Trophoblast cell (in vitro differentiated cells and primary cell): ENCODE data around the gene ENG.

Experiments
- DNase-seq, 2 donors: peaks; one replicate each; pipeline ENCODE4 v3.0.0-alpha.2; 2016
- H2AFZ ChIP-seq: 2 replicates; pipeline ENCODE4 v1.6.1; 2013; ENCODE audit warnings: low read length, moderate library complexity, mild to moderate bottlenecking; ENCODE audit not compliant: insufficient read depth, poor library complexity
- H2AK5ac ChIP-seq: 2 replicates; pipeline ENCODE4 v1.6.1; 2013; ENCODE audit warnings: mild to moderate bottlenecking, low read length
- H2BK120ac ChIP-seq: 2 replicates; pipeline ENCODE4 v1.6.1; 2013; ENCODE audit warnings: low read length, mild to moderate bottlenecking, moderate library complexity; ENCODE audit not compliant: insufficient read depth, poor library complexity
- H2BK12ac ChIP-seq: 2 replicates; pipeline ENCODE4 v1.6.1; 2013; ENCODE audit warnings: mild to moderate bottlenecking, low read length, moderate library complexity
- H2BK5ac ChIP-seq: 2 replicates; pipeline ENCODE4 v1.6.1; 2013; ENCODE audit warnings: low read length, low read depth, moderate library complexity, mild to moderate bottlenecking; ENCODE audit not compliant: poor library complexity
- H3K14ac ChIP-seq: 2 replicates; pipeline ENCODE4 v1.6.1; 2013; ENCODE audit warnings: mild to moderate bottlenecking, low read length
- H3K18ac ChIP-seq: 2 replicates; pipeline ENCODE4 v1.6.1; 2013; ENCODE audit warnings: mild to moderate bottlenecking, low read length
- H3K23ac ChIP-seq: 2 replicates; pipeline ENCODE4 v1.6.1; 2013; ENCODE audit warnings: low read length
- H3K27ac ChIP-seq: 2 replicates; pipeline ENCODE4 v1.5.1; 2013; ENCODE audit warnings: low read depth, mild to moderate bottlenecking, inconsistent platforms, low read length, moderate library complexity
- H3K27me3 ChIP-seq: 2 replicates; pipeline ENCODE4 v1.6.1; 2013; ENCODE audit warnings: inconsistent platforms, mild to moderate bottlenecking, low read length, moderate library complexity; ENCODE audit not compliant: insufficient read depth
- H3K36me3 ChIP-seq, 2 experiments: 1 replicate in 1 of 2; 2 replicates in 1 of 2; pipeline ENCODE4 v1.6.1; 2013; ENCODE audit warnings: low read length in 2 of 2, mild to moderate bottlenecking in 2 of 2, moderate library complexity in 1 of 2; ENCODE audit not compliant: insufficient read depth in 2 of 2, control insufficient read depth in 1 of 2
- H3K4ac ChIP-seq: 2 replicates; pipeline ENCODE4 v1.6.1; 2013; ENCODE audit warnings: low read depth, mild to moderate bottlenecking, low read length, moderate library complexity
- H3K4me1 ChIP-seq, 2 experiments: 1 replicate in 1 of 2; 2 replicates in 1 of 2; pipeline ENCODE4 v1.6.1; 2013; ENCODE audit warnings: low read length in 2 of 2, mild to moderate bottlenecking in 2 of 2, moderate library complexity in 1 of 2; ENCODE audit not compliant: insufficient read depth in 2 of 2, control insufficient read depth in 1 of 2
- H3K4me2 ChIP-seq: 2 replicates; pipeline ENCODE4 v1.6.1; 2013; ENCODE audit warnings: inconsistent platforms, mild to moderate bottlenecking, low read length, moderate library complexity
- H3K4me3 ChIP-seq: 2 replicates; pipeline ENCODE4 v1.5.1; 2013; ENCODE audit warnings: mild to moderate bottlenecking, low read depth, low read length, inconsistent platforms
- H3K79me1 ChIP-seq: one replicate; pipeline ENCODE4 v1.6.1; 2013; ENCODE audit warnings: low read length
- H3K79me2 ChIP-seq: 2 replicates; pipeline ENCODE4 v1.6.1; 2013; ENCODE audit warnings: low read length, mild to moderate bottlenecking; ENCODE audit not compliant: control insufficient read depth, insufficient read depth, poor library complexity
- H3K9ac ChIP-seq: 2 replicates; pipeline ENCODE4 v1.6.1; 2013; ENCODE audit warnings: mild to moderate bottlenecking, low read length
- H3K9me3 ChIP-seq: 2 replicates; pipeline ENCODE4 v1.6.1; 2013; ENCODE audit warnings: low read depth, mild to moderate bottlenecking, control low read depth, inconsistent platforms, low read length; ENCODE audit not compliant: insufficient read depth
- H4K12ac ChIP-seq: 2 replicates; pipeline ENCODE4 v1.6.1; 2013; ENCODE audit warnings: low read depth, mild to moderate bottlenecking, low read length, moderate library complexity
- H4K8ac ChIP-seq: 2 replicates; pipeline ENCODE4 v1.6.1; 2013; ENCODE audit warnings: low read depth, mild to moderate bottlenecking, low read length, moderate library complexity
- H4K91ac ChIP-seq: one replicate; pipeline ENCODE4 v1.6.1; 2013; ENCODE audit warnings: low read depth, mild to moderate bottlenecking, low read length, moderate library complexity
- WGBS: extraction: QIAGEN DNeasy Blood & Tissue Kit; methylation state at CpG from one replicate; pipeline ENCODE4 v1.1.7; 2013; ENCODE audit warnings: missing lambda C conversion rate; ENCODE audit not compliant: insufficient read length, insufficient coverage; ENCODE audit errors: extremely low coverage; 5-methylcytosine and 5-hydroxymethylcytosine counted together

The ENG gene

DNA sequence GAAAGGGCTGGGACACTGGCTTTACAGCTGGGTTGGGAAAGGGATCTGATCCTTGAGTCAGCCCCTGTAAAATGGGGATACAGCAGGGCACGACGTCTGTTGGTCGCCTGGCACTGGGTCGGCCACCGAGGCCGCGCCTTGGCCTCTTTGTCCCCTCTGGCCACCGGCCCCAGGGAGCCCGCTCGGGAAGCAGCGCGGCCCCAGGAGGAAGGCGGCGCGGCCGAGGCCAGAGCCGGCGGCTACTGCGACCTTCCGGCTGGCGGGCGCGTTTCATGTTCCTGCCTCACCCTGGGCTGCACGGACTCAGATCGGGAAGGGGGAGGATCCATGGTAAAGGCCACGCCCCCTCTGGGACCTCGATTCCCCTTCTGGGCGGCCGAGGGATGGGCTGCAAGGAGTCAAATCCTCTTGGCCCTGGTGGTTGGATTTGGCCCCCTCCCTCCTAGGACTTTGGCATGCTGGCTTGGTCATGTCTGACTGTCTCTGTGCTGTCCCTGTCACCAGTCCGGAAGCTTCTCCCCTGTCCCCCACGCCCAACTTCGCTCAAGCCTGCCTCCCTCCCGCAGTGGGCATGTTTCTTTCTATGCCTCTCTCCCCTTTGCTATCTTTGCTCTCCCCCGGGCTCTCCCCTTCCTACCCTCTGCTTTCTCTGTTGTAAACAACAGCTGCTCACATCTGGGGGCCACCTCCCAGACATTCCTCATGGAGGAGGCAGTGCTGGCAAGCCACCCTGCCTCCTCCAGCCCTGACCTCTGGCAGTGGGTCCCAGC is 26.0 kb downstream of the ENG start:
- no peak overlapping the region for H3K9ac ChIP-seq
- peak overlapping the region; percentile 64 for H4K12ac ChIP-seq
- DNase-seq, result peak; percentile 27 to 51
- no peak overlapping the region for H3K27ac ChIP-seq
- peak overlapping the region; percentile 23 for H2BK5ac ChIP-seq
- peak overlapping the region; percentile 72 for H4K8ac ChIP-seq
- no peak overlapping the region for H3K4me3 ChIP-seq
- no peaks in the 10 kb centered on the region for H3K27me3 ChIP-seq
- H3K79me1 ChIP-seq, result peaks cover 9% of the 10 kb centered on the region
- H3K9me3 ChIP-seq, result peaks cover 2% of the 10 kb centered on the region
- H2BK12ac ChIP-seq, result peak overlapping the region; percentile 56
- H4K91ac ChIP-seq, result peak overlapping the region; percentile 74
- peaks cover 31 to 33% of the 10 kb centered on the region in 2 experiments for H3K36me3 ChIP-seq
- H3K23ac ChIP-seq, result no peak overlapping the region
- no peaks in the 10 kb centered on the region for H3K79me2 ChIP-seq
- H3K4ac ChIP-seq, result no peak overlapping the region
- H3K14ac ChIP-seq, result peak overlapping the region; percentile 65
- peak overlapping the region; percentile 5 for H2BK120ac ChIP-seq
- H2AFZ ChIP-seq, result peak overlapping the region; percentile 24
- peaks cover 10 to 12% of the 10 kb centered on the region in 2 experiments for H3K4me1 ChIP-seq
- no peak overlapping the region for H2AK5ac ChIP-seq
- peak overlapping the region; percentile 28 for H3K18ac ChIP-seq
- WGBS, result no CpG with 5 or more reads among the region's 34 CpGs
- peak overlapping the region; percentile 59 for H3K4me2 ChIP-seq

DNA sequence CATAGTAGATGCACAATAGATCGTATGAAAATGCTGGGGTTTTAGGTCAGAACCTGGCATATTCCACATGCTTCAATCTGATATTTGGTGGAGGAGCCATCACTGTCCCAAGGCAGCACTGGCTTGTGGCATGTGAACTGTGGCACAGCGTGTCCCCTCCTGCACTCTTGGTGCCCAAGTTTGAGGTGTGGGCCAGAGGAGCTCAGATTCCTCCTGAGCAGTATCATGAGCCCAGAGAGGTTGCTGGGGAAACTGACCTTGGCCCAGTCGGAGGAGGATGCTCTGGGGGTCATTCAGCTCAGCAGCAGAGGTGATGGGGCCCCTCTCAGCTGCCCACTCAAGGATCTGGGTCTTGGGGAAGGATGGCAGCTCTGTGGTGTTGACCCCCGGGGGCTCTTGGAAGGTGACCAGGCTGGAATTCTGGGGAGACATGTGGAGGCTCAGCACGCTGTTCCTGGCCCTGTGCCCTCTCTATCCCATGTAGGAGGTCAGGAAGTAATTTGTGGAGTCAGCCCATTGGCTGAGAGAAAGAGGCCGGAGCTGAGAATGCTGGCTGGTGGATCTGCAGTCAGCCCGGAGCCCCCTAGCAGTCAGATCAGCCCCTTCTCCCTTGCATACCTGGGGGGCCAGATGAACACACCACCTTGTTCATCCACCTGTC is 28.1 kb downstream of the ENG start:
- peak overlapping the region; percentile 39 for H4K91ac ChIP-seq
- peaks cover 10 to 12% of the 10 kb centered on the region in 2 experiments for H3K4me1 ChIP-seq
- H3K79me1 ChIP-seq, result peaks cover 9% of the 10 kb centered on the region
- no peak overlapping the region for H3K4me2 ChIP-seq
- H4K8ac ChIP-seq, result peak overlapping the region; percentile 7
- no peaks in the 10 kb centered on the region for H3K27me3 ChIP-seq
- no peak overlapping the region for H2AFZ ChIP-seq
- no peak overlapping the region for H3K14ac ChIP-seq
- no peak overlapping the region for H2BK5ac ChIP-seq
- no peak overlapping the region for H4K12ac ChIP-seq
- peaks cover 2% of the 10 kb centered on the region for H3K9me3 ChIP-seq
- WGBS, result no CpG with 5 or more reads among the region's 7 CpGs
- no peak overlapping the region for H3K23ac ChIP-seq
- H2BK12ac ChIP-seq, result peak overlapping the region; percentile 12
- no peak overlapping the region for H3K9ac ChIP-seq
- H3K79me2 ChIP-seq, result no peaks in the 10 kb centered on the region
- H3K4ac ChIP-seq, result no peak overlapping the region
- H3K27ac ChIP-seq, result no peak overlapping the region
- H3K36me3 ChIP-seq, result peaks cover 32 to 33% of the 10 kb centered on the region in 2 experiments
- H3K18ac ChIP-seq, result no peak overlapping the region
- H2BK120ac ChIP-seq, result no peak overlapping the region
- no peak overlapping the region for H3K4me3 ChIP-seq
- DNase-seq, result no peak
- H2AK5ac ChIP-seq, result peak overlapping the region; percentile 88

DNA sequence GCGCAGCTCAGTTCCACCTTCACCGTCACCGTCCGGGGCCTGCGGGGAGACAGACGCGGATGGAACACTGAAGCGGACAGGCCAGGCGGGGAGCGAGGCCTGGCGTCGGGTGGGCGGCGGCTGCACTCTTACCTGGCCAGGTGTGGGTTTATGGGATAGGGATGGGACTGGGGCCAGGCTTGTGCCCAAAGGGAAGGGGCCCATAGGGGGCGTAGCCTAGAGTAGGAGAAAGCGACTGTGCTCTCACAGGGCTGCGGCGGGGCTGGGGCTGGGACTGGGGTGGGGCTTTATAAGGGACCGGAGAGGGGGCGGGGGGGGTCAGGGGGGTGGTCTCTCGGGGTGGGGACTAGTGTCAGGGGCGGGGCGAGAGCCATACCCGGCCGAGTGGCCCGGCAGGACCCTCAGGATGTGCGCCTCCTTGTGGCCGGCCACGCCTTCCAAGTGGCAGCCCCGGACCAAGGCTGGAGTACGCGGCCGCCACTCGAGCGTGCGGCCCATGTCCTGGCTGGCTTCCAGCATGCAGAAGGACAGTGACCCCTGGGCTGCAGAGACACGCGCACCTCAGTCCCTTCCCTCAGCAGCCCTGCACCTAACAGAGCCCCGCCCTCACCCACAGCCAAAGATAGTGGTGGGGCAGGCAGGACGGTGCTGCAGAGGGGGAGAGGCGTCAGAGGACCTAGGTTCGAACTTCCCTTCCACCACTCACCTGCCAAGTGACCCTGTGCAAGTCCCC is 29.0 kb downstream of the ENG start:
- H3K4me1 ChIP-seq, result peaks cover 10 to 12% of the 10 kb centered on the region in 2 experiments
- no peak overlapping the region for H3K9ac ChIP-seq
- peak overlapping the region; percentile 20 for H3K4me2 ChIP-seq
- peaks cover 9% of the 10 kb centered on the region for H3K79me1 ChIP-seq
- H2BK12ac ChIP-seq, result peak overlapping the region; percentile 9
- WGBS, result no CpG with 5 or more reads among the region's 42 CpGs
- H3K36me3 ChIP-seq, result peaks cover 32 to 33% of the 10 kb centered on the region in 2 experiments
- peak overlapping the region; percentile 70 for H2BK120ac ChIP-seq
- H3K14ac ChIP-seq, result peak overlapping the region; percentile 60
- H3K27me3 ChIP-seq, result no peaks in the 10 kb centered on the region
- H4K8ac ChIP-seq, result peak overlapping the region; percentile 48
- H4K91ac ChIP-seq, result peak overlapping the region; percentile 29
- no peak overlapping the region for H3K4ac ChIP-seq
- peak overlapping the region; percentile 13 for H4K12ac ChIP-seq
- H3K23ac ChIP-seq, result no peak overlapping the region
- peak overlapping the region; percentile 55 for H2AK5ac ChIP-seq
- no peak overlapping the region for H3K27ac ChIP-seq
- DNase-seq, result no peak
- H3K4me3 ChIP-seq, result no peak overlapping the region
- peak overlapping the region; percentile 30 for H3K18ac ChIP-seq
- no peak overlapping the region for H2BK5ac ChIP-seq
- H3K79me2 ChIP-seq, result no peaks in the 10 kb centered on the region
- H2AFZ ChIP-seq, result no peak overlapping the region
- H3K9me3 ChIP-seq, result no peaks in the 10 kb centered on the region

DNA sequence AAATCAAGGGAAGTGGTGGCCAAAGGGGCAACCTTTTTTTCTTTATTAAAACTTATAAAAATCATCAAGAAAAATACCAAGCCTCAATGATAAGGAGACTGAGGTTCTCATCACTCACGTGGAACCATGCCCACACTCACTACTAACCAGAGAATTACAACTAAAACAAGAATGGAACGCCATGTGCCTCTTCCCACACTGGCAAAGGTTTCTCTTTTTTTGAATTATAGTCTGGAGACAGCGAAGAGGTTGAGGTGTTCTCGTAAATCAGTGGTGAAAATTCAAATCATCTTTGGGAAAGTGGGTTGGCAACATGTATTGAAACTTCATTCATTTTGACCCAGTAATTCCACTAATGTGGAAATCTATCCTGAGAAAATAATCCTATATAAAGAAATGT is 32.4 kb downstream of the ENG start:
- H2BK120ac ChIP-seq, result no peak overlapping the region
- peaks cover 2% of the 10 kb centered on the region for H3K79me1 ChIP-seq
- no peaks in the 10 kb centered on the region for H3K79me2 ChIP-seq
- H3K9ac ChIP-seq, result no peak overlapping the region
- no peak overlapping the region for H4K91ac ChIP-seq
- WGBS, result no CpG with 5 or more reads among the region's 4 CpGs
- H2BK5ac ChIP-seq, result no peak overlapping the region
- DNase-seq, result no peak
- H3K27me3 ChIP-seq, result no peaks in the 10 kb centered on the region
- no peak overlapping the region for H2AFZ ChIP-seq
- no peak overlapping the region for H4K12ac ChIP-seq
- no peak overlapping the region for H3K23ac ChIP-seq
- peaks cover 48 to 50% of the 10 kb centered on the region in 2 experiments for H3K36me3 ChIP-seq
- H3K14ac ChIP-seq, result no peak overlapping the region
- no peak overlapping the region for H3K27ac ChIP-seq
- H4K8ac ChIP-seq, result no peak overlapping the region
- H3K4me3 ChIP-seq, result no peak overlapping the region
- peaks cover 3 to 4% of the 10 kb centered on the region in 2 experiments for H3K4me1 ChIP-seq
- no peak overlapping the region for H2AK5ac ChIP-seq
- no peak overlapping the region for H3K4ac ChIP-seq
- H2BK12ac ChIP-seq, result no peak overlapping the region
- no peak overlapping the region for H3K18ac ChIP-seq
- no peak overlapping the region for H3K4me2 ChIP-seq
- no peaks in the 10 kb centered on the region for H3K9me3 ChIP-seq
